Muscle layer of duodenum (tissue), 2 donors: ENCODE measurements around the gene MRPL10.
"Not testable (repeated sequence)": the region's sequence is repeated elsewhere in the genome, so short reads cannot be mapped to it uniquely, and the experiment has no call there.

Source experiments
- H3K27ac ChIP-seq: one replicate; pipeline ENCODE4 v1.7.0; 2013; ENCODE audit warnings: mild to moderate bottlenecking, low read length
- H3K27me3 ChIP-seq: one replicate; pipeline ENCODE4 v1.7.0; 2013; ENCODE audit warnings: low read depth, mild to moderate bottlenecking, control low read depth, low read length
- H3K36me3 ChIP-seq, 2 donors: one replicate each; pipeline ENCODE4 v1.7.0; 2013; ENCODE audit warnings: low read length in 2 of 2, control low read depth in 1 of 2, mild to moderate bottlenecking in 1 of 2; ENCODE audit not compliant: insufficient read depth in 2 of 2, control insufficient read depth in 1 of 2
- H3K4me1 ChIP-seq, 2 donors: one replicate each; pipeline ENCODE4 v1.7.0; 2013; ENCODE audit warnings: low read length in 2 of 2, mild to moderate bottlenecking in 2 of 2, control low read depth in 1 of 2, moderate library complexity in 1 of 2; ENCODE audit not compliant: insufficient read depth in 2 of 2, control insufficient read depth in 1 of 2
- H3K4me3 ChIP-seq, 2 donors: one replicate each; pipeline ENCODE4 v1.7.0; 2013; ENCODE audit warnings: low read length in 2 of 2, low read depth in 1 of 2, mild to moderate bottlenecking in 1 of 2
- H3K9me3 ChIP-seq, 2 donors: one replicate each; pipeline ENCODE4 v1.7.0; 2013; ENCODE audit warnings: low read length in 2 of 2, control low read depth in 1 of 2, mild to moderate bottlenecking in 1 of 2; ENCODE audit not compliant: control insufficient read depth in 1 of 2
- donor health status: healthy.

MRPL10 gene

DNA sequence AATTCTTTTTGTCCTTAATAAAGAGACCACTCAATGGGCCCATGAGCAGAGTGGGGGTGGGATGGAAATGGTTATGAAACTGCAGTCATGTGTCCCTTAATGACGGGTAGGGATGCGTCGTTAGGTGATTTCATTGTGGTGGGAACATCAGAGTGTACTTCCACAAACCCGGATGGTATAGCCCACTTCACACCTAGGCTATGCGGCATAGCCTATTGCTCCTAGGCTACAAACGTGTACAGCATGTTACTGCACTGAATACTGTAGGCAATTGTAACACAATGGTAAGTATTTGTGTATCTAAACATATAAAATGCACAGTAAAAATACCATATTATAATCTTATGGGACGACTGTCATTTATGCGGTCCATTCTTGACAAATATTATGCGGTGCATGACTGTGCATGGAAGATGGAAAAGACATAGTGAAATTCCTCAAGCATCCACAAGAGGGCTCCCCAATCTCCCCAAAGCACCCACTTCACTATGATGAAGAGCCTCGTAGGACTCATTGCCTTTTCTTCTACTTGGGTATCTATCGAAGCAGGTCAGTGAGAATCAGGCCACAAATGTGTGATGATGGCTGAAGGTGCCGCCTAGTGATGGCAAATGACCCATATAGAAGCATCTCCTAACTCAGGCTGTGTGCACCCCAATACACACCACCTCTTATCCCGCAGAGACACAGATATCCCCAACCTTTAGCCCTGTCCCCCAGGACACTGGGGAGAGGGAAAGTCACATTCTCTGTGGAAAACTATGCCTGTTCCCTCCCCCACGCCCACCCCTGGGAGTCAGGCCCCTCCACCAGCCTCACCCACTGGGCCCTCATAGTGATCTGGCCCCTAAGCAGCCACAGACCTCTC lies 54.8 kb downstream of the MRPL10 start:
- Histone ChIP-seq H3K4me3 (no peak overlapping the region), H3K4me1 (no peaks in the 10 kb centered on the region), H3K9me3 (no peaks in the 10 kb centered on the region), H3K36me3 (no peaks in the 10 kb centered on the region), H3K27me3 (peaks cover 4% of the 10 kb centered on the region), H3K27ac (no peak overlapping the region)

DNA sequence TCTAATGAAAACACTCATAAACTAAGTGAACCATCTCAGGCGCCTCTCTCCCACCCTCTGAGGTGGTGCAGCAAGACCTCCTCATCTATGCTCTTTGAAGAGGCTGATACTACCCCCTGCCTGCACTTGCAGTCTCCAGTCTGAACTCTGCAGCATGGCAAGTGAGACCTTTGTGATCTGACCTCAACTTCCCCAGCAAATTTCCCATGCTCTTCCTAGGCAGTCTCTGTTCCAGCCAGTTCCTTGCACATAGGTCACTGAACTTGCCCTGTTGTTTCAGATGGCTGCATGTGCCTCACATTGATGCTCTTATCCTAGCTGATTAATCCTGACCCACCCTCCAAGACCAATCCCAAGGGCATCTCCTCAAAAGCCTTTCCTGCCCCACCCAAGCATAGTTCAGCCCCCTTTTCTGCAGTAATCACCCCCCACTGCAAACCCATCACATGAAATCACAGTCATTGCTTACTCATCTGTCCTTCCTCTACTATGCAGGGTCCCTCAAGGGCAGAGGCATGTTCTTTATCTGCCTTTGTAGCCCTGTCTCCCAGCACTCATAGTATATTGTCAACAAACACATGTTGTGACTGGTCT lies 56.3 kb downstream of the MRPL10 start:
- no peak overlapping the region for H3K27ac ChIP-seq
- H3K27me3 ChIP-seq: no peaks in the 10 kb centered on the region
- no peaks in the 10 kb centered on the region for H3K36me3 ChIP-seq
- no peaks in the 10 kb centered on the region for H3K4me1 ChIP-seq
- no peaks in the 10 kb centered on the region for H3K9me3 ChIP-seq
- no peak overlapping the region for H3K4me3 ChIP-seq

GRCh38 chr17:47774331-47774730 lies 57.0 kb downstream of the MRPL10 start:
- no peaks in the 10 kb centered on the region for H3K27me3 ChIP-seq

GRCh38 chr17:47773649-47774048 lies 57.7 kb downstream of the MRPL10 start:
- not testable (repeated sequence) for H3K9me3 ChIP-seq, H3K27me3 ChIP-seq, H3K36me3 ChIP-seq, H3K4me1 ChIP-seq, H3K27ac ChIP-seq, H3K4me3 ChIP-seq

More at GRCh38 chr17:47774331-47774730, 57.0 kb downstream of the MRPL10 start:
- no peaks in the 10 kb centered on the region for H3K4me1 ChIP-seq
- no peaks in the 10 kb centered on the region for H3K9me3 ChIP-seq
- H3K36me3 ChIP-seq: no peaks in the 10 kb centered on the region
- H3K27ac ChIP-seq: no peak overlapping the region
- no peak overlapping the region for H3K4me3 ChIP-seq
